Measurements from ENCODE around the gene MAGI1.

DNA sequence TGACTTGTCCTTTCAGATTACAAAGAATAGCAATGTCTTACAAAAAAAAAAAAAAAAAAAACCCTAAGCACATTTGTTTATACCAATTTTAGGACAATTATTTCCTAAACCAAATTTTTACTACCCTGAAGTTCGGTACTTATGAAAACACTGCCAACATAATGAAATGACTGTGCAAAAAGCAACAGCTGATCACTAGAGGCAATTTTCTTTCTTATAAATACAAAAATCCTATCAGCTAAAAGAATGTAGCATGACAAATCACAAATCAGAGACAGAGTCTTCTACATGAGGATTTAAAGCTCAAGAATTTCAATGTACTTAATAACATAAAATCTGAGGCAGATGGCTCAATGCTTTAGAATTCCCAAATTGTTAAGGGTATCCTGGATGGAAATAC is 191.8 kb downstream of the MAGI1 start:
- no peak for TF ChIP-seq CTCF (IDR thresholded peaks at IDR 0.05)
- no peak for TF ChIP-seq POLR2A (IDR thresholded peaks at IDR 0.05)
